DND-41 (cell line): ENCODE measurements around the gene SLC35B1.

ENCODE experiments used
- EZH2 ChIP-seq: IDR thresholded peaks from 3 replicates; pipeline ENCODE4 v1.6.1; 2012; ENCODE audit warnings: borderline replicate concordance, low read depth, mild to moderate bottlenecking, moderate library complexity, low read length, inconsistent platforms; ENCODE audit not compliant: severe bottlenecking
- TF ChIP-seq, protein P1 (sequence below): IDR thresholded peaks from 2 replicates; pipeline ENCODE4 v1.5.1; 2012; ENCODE audit warnings: borderline replicate concordance, low read length, moderate library complexity, mild to moderate bottlenecking; ENCODE audit not compliant: poor library complexity, severe bottlenecking; ENCODE audit errors: extremely low read depth

DNA sequence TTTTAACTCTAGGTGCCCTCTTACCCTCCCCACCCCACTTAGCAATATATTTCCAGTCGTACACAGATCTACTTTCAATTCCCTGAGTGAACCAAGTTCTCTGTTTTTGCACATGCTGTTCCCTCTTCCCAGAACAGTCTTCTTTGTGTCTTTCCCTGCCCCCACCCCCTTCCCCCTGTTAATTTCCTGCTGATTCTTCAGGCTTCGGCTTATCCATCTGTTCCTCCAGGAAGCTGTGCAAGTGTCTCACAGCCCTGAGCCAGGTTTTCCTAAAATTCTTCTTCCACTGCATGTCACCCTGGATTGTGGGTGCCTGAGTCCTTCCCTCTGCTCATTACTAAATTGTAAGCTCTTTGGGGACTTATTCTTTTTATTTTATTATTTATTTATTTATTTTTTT lies 17.5 kb downstream of the SLC35B1 start:
- TF ChIP-seq, protein P1, sequence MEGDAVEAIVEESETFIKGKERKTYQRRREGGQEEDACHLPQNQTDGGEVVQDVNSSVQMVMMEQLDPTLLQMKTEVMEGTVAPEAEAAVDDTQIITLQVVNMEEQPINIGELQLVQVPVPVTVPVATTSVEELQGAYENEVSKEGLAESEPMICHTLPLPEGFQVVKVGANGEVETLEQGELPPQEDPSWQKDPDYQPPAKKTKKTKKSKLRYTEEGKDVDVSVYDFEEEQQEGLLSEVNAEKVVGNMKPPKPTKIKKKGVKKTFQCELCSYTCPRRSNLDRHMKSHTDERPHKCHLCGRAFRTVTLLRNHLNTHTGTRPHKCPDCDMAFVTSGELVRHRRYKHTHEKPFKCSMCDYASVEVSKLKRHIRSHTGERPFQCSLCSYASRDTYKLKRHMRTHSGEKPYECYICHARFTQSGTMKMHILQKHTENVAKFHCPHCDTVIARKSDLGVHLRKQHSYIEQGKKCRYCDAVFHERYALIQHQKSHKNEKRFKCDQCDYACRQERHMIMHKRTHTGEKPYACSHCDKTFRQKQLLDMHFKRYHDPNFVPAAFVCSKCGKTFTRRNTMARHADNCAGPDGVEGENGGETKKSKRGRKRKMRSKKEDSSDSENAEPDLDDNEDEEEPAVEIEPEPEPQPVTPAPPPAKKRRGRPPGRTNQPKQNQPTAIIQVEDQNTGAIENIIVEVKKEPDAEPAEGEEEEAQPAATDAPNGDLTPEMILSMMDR: no peak
- no peak for TF ChIP-seq EZH2
